Medulla oblongata (tissue), 1 donor: ENCODE measurements around the gene ATXN10.

Experiments used
- DNase-seq: peaks from one replicate; pipeline ENCODE4 v3.0.0-alpha.2; 2015; ENCODE audit errors: extremely low spot score

The ATXN10 gene

DNA sequence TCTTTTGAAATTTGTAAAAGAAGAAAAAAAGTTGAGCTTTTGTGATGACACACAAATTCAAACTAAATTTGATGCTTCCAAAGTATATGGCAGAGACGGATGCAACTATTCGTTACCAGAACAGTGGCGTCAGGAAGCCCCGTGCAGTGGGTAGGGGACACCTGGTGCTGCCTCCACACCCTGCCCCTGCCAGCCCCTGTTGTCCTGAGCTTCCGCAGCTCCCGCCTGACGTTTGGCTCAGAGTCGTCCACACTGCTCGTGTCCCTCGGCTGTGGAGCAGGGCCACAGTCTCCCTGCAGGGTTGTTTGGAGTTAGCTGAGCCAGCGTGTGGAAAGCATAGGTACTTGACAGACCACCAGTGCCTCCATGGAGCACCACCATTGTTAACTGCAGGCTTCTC, 86.3 kb downstream of the ATXN10 start:
- no peak for DNase-seq

DNA sequence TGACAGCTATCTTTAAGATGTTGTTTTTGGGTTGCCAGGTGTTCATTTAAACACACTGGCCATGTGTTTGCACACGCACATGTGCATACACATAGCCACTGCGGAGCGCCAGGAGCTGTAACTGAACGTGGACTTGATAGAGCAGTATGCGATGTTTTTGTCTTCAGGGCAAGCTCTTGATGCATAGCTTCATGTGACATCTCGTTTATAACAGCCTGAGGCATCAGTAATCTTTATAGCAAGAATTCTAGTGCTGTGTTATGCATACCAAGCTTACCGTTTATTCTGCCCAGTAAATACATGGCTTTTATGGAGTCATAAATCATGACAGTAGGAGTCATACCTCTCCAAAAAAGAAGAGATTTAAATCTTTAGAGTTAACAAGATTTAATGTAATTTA, 87.0 kb downstream of the ATXN10 start:
- DNase-seq: no peak

DNA sequence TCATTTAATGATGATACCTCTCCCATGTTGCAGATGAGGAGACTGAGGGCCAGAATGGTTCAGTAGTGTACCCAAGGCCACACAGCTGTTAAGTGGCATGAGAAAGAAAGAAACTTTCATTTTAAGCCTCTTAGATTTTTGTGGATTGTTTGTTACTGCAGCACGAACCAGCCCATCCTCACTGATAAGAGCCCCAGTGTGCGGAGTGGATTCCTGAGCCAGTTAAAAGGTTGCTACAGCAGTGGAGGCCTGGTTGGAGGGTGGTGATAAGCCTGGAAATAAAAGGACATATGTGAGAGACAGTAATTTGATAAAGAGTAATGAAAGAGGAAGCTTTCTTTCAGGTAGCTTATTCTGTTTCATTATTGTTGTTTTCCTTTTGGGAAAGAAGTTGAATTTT, 89.0 kb downstream of the ATXN10 start:
- no peak for DNase-seq

DNA sequence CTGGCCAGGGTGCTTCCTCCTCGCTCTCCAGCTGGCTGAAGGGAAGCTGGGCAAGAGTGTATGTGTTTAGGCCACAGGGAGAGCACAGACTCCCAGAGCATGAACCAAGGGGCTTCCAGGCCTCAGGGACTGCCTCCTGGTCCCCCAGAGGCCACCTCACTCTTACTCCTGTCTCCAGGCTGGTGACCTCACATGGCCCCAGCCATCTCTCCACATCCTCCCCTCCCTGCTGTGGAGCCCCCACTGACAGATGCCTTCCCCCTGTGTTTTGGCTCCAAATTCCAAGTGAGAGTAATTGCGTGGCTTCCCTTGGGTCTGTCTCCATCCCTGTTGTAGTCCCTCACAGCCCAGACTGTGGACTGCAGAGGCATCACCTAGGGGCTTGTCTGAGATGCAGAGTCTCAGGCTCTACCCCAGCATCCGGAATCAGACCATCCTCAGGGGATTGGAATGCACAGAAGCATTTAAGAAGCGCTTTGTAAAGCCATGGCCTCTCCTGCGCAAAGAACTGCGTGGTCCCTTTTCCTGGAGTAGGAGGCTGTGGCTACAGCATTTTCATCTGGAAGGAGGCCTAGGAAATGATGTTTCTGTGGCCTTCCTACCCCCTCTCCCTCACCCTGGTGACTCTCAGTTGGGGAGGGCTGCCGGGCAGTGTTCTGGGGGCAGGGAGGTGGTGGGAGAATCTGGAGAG, 91.1 kb downstream of the ATXN10 start:
- no peak for DNase-seq

DNA sequence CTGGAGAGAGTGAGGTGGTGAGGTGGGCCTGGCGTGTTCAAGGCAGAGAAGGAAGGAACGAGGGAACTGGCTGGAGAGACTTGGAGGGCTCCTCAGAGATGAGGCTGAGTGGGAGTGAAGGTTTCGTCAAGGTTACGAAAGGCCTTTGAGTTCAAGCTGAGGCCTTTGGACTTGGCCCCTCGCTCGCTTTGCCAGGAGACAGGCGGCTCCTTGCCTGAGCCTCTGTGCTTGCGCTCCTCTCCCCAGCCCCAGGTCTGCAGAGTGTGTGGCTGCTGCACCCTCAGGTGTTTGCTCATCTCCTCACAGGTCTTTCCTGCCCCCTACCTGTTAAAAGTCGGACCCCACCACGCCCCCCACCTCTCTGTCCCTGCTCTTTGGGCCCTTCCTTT, 91.6 kb downstream of the ATXN10 start:
- DNase-seq: no peak

DNA sequence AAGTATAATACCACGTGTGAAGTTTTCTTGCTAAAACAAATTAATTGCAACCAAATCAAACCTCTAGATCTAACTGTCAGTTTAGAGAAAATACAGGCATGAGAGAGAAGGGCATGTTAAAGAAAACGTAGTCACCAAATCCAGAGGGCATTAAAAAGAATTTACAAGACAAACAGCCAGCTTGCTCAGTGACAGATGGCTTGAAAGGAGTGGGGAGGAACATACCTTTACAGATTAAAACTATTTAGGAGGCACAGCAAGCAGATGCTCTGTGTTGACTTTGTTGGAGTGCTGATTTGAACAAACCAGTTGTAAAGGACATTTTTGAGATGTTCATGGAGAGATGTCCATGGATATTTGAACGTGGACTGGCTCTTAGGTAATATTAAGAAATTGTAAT, 96.9 kb downstream of the ATXN10 start:
- DNase-seq: no peak

DNA sequence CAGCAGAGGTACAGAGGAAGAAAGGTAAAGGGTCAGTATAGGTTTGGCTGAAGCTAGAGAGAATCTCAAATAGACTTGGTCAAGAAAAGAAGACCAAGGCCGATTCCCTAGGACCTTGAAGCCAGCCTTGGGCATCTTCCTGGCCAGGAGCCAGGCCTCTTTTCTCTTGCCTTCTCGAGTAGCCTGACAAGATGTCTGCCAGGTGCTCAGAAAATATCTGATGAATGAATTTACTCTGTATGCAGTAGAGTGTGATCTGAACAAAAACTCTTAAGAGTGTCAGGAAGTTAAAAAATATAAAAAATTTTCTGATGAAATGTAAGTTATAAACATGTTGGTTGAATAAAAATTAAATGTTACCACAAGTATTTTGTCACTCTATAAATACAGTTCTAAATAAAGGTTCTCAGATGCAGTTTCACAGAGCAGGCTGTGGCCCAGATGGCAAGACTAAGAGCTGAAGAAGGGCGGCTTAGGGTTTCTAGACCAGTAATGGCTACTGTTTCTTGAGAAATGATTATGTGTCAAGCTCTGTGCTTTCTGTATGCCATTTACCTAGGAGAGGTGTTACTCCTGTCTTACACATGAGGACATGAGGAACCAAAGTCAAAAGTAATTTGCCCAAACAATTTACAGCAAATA, 98.1 kb downstream of the ATXN10 start:
- DNase-seq: no peak

DNA sequence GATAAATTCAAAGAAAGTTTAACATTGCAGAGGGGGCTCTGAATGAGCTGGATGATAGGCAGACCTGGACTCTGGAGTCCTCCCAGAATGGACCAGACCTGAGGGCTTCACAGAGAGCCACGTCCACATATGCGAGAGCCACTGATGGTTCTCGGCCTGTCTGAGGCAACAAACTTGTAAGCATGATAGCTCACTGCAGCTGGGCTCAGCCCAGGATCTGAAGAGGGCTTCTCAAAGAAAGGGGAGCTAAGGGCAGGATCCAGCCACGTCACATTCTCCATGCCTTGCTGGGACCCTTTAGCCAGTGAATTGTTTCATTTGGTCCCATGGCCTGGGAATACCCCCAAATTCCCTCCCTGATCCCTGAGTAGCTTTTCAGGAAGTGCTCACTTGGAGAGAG, 98.9 kb downstream of the ATXN10 start:
- DNase-seq: no peak

DNA sequence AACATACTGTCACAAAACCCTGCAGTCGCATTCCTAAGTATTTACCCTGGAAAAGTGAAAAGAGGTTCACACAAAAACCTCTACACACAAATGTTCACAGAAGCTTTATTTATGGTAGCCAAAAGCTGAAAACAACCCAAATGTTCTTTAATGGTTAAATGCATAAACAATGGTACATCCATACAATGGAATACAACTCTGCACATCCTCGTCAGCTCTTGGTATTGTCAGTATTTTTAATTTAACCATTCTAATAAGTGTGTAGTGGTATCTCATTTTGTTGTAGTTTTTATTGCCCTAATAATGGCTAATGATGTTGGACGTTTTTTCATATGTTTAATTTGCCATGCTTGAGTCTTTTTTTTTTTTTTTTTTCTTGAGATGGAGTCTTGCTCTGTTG, 99.4 kb downstream of the ATXN10 start:
- DNase-seq: no peak

DNA sequence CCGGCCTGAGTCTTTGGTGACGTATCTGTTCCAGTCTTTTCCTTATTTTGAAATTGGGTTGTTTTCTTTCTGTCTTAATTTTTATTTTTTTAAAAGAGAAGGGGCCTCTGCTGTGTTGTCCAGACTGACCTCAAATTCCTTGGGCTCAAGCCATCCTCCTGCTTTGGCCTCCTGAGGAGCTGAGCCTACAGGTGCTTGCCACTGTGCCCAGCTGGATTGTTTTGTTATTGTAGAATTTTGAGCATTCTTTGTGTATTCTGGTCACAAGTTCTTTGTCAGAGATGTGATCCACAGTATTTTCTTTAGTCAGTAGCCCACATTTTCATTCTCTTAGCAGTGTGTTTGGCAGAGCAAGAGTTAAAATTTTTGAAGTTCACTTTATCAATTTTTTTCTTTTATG, 100.1 kb downstream of the ATXN10 start:
- no peak for DNase-seq

DNA sequence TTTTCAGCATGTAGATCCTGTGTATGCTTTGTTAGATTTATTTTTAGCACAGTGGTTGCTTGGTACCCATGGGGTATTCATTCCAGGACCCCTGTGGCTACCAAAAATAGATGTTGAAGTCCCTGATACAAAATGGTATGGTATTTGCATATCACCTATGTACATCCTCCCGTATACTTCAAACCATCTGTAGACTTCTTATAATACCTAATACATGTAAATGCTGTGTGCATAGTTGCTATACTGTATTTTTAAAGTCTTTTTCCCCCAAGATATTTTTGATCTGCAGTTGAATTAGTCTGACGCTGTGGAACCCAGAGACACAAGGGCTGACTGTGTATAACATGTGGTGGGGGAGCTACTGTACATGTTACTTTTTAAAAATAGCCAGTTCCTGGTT, 101.1 kb downstream of the ATXN10 start:
- no peak for DNase-seq

DNA sequence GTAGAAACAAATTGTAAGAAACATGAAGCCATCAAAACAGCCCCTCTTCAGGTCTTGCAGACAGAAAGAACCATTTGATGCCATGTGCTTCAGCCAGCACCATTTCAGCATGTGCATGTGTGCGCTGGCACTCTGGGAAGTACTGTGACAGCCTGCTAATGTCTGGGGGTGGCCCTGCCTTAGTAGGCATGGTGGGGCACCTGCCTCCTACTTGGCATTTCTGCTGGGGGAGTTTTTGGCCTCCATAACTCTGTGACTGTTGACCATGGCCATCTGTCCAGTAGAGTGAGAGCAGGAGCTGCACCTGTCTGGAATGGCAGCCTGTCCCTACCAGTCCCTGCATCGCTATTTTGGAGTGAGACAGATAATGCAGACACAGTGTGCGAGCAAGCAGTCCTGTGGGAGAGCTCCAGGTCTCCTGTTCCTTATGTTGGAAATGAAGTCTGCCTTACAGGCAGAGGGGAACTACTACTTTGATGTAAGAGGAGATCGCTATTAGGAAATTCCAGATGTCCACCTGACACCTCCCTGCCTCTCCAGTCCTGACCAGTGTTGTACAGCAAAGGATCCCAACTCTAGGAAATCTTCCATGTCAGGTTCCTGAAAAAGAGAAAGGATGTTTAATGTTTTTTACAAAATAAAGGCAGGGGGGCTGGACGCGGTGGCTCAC, 102.5 kb downstream of the ATXN10 start:
- DNase-seq: no peak

DNA sequence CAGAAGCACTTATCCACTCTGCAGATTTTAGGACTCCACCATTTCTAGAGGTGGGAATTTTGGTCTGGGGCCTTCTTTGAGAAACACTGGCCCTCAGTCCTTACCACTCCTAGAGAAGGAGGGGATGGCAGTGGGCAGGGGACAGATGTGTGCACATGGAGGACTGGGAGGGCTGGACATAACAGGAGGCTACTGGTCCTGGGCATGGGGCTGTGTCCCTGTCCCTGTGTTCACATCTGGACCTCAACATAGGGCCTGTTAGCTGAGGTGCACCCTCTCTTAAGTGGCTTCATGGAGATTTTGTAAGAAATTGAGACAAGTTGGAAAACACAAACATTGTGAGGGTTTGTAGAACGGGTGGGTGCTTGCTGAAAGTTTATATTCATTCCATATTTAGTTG, 103.4 kb downstream of the ATXN10 start:
- DNase-seq: no peak

DNA sequence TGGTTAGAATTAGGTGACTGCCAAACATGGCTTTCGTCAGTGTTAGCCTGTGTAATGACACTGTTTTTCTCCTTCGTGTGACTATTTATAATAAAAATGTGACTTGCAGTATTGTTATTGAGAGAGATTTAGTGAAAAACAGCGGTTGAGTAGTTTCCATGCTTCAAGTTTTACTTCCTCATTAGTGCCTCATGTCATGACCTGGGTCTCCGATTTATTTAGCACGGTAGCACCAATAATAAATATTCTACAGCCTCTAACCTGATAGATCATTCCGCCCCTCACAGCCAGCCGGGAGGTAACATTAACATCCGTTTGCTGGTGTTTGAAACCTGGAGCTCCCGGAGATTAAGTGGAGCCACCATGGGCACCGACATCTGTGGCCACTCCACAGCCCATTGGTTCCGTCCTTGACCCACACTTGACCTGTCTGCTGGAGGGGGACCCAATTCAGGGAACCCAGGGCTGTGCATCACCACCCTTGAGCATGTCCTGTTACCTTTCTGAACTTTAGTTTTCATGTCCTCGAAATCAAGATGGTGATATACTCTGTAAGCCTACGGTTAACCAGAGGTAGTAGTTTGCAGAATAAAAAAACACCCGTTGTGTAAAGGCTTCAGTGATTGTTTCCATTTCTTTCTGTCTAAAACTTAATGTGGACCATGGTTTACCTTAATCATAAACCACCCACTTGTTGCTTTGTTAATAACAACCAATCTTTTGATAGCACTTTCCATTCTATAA, 104.1 kb downstream of the ATXN10 start:
- DNase-seq: no peak

DNA sequence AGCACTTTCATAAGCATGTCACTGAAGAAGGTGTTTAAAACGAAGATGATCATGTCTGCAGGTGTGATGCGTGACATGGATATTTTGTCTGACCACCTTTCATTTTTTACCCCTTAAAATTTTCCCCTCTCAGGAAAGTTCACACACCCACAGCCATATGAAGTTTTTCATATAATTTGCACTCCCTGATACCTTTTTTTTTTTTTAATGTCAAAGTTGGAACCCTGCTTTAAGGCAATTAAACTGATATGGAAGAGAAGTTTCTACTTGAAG, 104.6 kb downstream of the ATXN10 start:
- DNase-seq: no peak

DNA sequence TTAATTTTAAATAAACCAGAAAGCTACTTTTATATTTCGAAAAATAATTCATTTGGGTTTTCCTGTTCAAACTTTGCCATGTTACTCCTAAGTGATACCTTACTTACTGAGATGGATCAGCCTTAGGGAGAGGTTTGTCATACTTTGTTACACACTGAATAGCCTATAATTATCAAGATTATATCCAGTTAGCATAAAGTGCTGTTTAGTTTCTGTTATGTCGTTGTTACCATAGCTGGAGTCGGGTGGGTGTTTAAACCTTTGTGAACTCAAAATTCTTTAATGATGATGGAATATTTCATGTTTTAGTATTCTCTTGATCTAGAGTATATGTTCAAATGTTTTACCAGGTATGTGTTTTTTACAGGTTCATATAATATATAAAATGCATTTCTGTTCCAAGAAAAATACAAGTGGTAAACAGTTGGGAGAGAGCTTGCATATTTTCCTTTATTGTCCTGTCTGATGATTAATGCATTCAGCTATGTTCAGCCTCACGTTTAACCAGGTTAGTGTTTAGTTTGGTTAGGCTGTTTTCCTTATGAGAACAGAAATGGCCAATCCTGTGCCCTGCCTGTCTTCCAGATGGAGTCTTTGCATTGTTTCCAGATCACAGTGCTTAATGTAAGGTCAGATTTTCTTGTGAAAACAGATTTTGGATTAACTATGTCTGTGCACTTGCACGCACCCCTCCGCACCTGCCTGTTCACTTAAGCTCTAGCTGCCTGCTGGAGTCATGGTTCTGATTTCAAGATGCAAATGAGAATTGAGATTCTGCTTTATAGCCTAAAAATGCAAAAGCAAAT, 105.6 kb downstream of the ATXN10 start:
- no peak for DNase-seq

DNA sequence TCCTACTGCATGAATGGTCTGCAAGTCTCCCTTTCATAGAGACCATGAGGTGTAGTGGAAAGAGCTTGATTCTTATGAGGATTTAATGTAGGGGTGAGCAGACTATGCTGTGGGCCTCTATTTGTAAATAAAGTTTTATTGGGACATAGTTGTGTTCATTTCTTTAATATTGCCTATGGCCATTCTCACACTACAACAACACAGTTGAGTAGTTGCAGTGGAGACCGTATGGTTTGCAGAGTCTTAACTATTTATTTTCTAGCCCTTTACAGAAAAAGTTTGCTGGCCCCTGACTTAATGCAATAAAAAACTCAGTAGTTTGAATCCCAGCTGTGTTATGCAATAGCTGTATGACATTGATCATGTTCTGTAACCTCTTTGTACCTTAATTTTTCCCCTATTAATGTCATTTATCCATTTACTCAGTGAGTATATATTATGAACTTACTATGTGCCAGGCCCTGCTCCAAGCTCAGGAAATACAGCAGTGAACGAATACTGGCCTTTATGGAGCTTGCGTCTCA, 106.3 kb downstream of the ATXN10 start:
- no peak for DNase-seq

DNA sequence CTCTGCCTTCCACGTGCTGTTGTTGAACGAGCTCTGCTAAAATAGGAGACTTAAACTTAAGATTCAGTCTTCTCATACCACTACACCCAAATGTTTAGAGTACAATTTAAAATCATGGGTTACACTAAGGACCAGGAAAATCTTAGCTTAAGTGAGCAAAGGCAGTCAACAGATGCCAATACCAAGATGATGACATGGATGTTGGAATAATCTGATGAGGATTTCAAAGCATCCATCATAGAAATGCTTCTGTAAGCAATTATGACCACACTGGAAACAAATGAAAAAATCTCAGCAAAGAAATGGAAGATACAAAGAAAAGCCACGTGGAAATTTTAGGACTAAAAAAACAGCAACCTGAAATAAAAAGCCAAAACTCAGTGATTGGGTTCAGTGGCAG, 109.8 kb downstream of the ATXN10 start:
- DNase-seq: no peak

DNA sequence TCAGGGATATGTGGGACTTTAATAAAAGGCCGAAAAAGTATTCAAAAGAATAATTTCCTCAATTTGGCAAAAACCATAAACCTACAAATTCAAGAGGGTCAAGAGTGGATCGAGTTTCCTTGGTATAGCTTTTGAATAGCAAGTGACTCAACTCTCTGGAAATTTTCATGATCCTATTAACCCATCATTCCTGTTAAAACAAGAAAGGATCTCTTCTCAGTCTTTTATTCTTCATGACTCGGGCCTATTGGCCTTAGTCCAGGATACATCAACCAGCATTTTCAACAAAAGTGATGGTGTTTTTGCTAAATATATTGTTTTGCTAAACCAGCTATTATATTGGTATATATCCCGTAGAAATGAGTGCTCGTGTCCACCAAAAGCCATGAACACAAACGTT, 110.3 kb downstream of the ATXN10 start:
- no peak for DNase-seq

DNA sequence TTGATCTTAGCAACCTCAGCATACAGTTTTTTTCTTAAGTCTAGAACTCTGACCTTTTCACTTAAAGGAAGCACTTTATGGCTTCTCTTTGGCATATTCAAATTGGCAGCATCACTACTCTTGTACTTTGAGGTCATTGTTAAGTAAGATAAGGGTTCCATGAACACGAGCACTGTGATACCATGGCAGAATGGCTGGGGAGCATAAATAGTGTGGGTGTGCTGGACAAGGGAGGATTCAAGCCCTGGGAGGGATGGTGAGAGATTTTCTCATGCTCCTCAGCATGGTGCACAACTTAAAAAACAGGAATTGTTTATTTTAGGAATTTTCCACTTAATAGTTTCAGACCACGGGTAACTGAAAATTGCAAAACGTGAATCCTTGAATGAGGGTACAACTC, 111.4 kb downstream of the ATXN10 start:
- no peak for DNase-seq

DNA sequence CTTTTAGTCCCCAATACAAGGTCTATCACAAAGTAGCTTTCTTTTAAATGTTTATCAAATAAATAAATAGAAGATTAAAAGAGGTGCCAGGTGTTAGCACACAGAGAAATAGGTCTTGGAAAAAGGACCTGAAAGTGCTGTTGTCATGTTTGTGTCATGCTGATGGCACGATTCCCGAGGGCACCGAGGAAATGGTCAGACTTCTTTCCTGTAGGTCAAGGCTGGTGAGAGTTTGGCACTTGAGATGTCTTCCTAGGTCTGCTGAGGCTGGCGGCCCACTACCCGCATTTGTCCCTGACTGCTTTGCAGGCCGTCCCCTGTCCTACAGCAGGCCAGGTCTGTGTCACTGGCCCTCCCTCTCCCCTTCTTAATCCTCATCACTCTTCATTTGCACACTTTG, 112.1 kb downstream of the ATXN10 start:
- no peak for DNase-seq
